Measurements from ENCODE around the gene NHERF2. TPM values are rescaled to one million over a fixed set of nuclear protein-coding genes. Genes with fewer than 3 reads are reported as not detected.

Gene NHERF2
- total RNA-seq, 4 donors from 2014 or later = 10.3 to 97.1 (median 33.1) TPM

DNA sequence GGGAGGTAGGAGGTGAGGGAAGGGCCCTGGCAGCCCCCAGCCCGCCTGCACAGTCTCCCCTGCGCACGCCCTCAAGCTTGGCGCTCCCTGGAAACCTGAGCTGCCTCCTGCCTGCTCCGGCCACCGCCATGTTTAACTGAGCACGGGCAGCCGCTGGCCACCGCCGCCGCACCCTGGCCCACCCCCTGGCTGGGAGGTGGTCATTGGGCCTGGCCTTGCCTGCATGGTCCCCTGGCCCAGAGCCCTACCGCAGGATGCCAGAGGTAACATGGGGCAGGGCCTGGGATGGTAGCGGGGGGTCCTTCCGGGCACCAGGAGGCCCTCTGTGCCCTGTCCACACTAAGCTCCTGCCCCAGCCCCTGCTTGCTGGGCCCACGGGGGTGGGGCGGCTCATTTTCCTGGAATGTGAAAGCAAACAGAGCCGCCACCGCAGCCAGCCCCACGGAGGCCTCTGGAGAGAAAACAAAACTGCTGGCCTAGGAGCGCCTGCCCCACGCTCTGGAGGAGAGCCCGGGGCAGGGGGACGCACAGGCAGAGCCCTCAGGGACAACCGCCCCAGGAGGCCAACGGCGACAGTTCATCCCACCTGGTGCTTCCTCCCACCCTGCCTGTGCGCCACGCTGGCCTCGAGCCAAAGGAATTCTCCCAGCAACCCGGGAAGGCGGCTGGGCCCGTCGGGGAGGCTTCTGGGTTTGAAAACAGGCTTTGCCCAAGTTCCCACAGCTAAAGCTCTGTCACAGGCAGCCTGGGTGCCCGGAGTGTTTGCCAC, 8.9 kb downstream of the NHERF2 start:
- intact Hi-C loops (cut with DNase I; ENCODE audit: low total_unique reads) = no loop called here
- H3K27ac ChIP-seq = peak overlapping the region; percentile 91 to 92
- H3K4me1 ChIP-seq = peaks cover 0 to 32% of the 10 kb centered on the region in 2 donors
- DNase-seq = peak in 1 of 2 donors; percentile 66
- H3K36me3 ChIP-seq = no peaks in the 10 kb centered on the region
- H3K9me3 ChIP-seq = no peaks in the 10 kb centered on the region
- TF ChIP-seq POLR2A (IDR thresholded peaks at IDR 0.05) = no peak
- TF ChIP-seq, protein P1, sequence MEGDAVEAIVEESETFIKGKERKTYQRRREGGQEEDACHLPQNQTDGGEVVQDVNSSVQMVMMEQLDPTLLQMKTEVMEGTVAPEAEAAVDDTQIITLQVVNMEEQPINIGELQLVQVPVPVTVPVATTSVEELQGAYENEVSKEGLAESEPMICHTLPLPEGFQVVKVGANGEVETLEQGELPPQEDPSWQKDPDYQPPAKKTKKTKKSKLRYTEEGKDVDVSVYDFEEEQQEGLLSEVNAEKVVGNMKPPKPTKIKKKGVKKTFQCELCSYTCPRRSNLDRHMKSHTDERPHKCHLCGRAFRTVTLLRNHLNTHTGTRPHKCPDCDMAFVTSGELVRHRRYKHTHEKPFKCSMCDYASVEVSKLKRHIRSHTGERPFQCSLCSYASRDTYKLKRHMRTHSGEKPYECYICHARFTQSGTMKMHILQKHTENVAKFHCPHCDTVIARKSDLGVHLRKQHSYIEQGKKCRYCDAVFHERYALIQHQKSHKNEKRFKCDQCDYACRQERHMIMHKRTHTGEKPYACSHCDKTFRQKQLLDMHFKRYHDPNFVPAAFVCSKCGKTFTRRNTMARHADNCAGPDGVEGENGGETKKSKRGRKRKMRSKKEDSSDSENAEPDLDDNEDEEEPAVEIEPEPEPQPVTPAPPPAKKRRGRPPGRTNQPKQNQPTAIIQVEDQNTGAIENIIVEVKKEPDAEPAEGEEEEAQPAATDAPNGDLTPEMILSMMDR (IDR thresholded peaks at IDR 0.05) = no peak
- H3K4me3 ChIP-seq = peak overlapping the region in 1 of 2 donors; percentile 8
- no peaks in the 10 kb centered on the region for H3K27me3 ChIP-seq

DNA sequence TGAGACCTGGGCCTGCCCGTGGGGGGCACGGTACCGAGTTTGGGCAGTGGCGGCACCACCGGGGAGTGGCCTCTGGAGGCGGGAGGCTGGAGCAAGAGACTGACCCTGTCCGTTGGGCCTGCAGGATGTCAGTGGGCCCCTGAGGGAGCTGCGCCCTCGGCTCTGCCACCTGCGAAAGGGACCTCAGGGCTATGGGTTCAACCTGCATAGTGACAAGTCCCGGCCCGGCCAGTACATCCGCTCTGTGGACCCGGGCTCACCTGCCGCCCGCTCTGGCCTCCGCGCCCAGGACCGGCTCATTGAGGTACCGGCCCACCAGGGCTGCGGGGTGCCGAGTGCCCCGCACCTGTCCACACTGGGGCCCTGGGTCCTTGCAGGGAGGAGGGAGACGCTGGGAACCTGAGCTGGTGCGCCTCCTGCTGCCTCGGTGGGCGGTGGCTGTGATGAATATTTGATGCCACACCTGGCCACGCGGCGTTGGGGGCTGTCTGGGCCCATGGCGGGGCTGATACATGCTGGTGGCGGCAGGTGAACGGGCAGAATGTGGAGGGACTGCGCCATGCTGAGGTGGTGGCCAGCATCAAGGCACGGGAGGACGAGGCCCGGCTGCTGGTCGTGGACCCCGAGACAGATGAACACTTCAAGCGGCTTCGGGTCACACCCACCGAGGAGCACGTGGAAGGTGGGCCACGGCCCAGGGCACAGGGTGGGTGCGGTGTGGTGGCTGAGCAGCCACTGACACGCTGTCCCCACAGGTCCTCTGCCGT, 9.7 kb downstream of the NHERF2 start:
- DNase-seq = no peak
- Histone ChIP-seq H3K9me3 (no peaks in the 10 kb centered on the region), H3K36me3 (no peaks in the 10 kb centered on the region), H3K27ac (peak overlapping the region; percentile 91 to 92), H3K4me3 (peak overlapping the region in 1 of 2 donors; percentile 7), H3K27me3 (no peaks in the 10 kb centered on the region), H3K4me1 (peaks cover 0 to 32% of the 10 kb centered on the region in 2 donors)
- no peak for TF ChIP-seq POLR2A (IDR thresholded peaks at IDR 0.05)
- TF ChIP-seq, protein P1 (IDR thresholded peaks at IDR 0.05) = no peak
- intact Hi-C loops (cut with DNase I; ENCODE audit: low total_unique reads) = no loop called here

DNA sequence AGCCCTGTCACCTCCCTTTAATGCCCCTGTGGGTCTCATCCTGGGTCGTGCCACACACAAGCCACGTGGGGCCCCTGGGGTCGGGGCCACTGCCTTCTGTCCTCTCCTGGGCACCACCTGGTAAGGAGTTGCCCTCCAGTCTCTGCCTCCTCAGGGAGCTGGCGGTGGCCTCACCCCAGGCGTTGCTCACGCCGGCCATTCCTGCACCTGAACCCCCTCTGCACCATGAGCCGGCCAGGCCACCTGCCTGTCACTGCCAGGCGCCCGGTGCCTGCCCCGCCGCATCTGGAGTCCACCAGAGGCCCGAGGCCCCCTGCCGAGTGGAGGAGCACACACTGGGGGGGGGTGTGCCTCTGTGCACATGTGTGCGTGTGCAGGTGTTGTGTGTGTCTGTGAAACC, 10.4 kb downstream of the NHERF2 start:
- Histone ChIP-seq H3K27ac (peak overlapping the region; percentile 91 to 92), H3K27me3 (no peaks in the 10 kb centered on the region), H3K9me3 (no peaks in the 10 kb centered on the region), H3K4me3 (no peak overlapping the region), H3K4me1 (peaks cover 0 to 32% of the 10 kb centered on the region in 2 donors), H3K36me3 (no peaks in the 10 kb centered on the region)
- no peak for TF ChIP-seq POLR2A (IDR thresholded peaks at IDR 0.05)
- TF ChIP-seq, protein P1 (IDR thresholded peaks at IDR 0.05) = no peak
- intact Hi-C loops (cut with DNase I; ENCODE audit: low total_unique reads) = no loop called here
- DNase-seq = no peak

DNA sequence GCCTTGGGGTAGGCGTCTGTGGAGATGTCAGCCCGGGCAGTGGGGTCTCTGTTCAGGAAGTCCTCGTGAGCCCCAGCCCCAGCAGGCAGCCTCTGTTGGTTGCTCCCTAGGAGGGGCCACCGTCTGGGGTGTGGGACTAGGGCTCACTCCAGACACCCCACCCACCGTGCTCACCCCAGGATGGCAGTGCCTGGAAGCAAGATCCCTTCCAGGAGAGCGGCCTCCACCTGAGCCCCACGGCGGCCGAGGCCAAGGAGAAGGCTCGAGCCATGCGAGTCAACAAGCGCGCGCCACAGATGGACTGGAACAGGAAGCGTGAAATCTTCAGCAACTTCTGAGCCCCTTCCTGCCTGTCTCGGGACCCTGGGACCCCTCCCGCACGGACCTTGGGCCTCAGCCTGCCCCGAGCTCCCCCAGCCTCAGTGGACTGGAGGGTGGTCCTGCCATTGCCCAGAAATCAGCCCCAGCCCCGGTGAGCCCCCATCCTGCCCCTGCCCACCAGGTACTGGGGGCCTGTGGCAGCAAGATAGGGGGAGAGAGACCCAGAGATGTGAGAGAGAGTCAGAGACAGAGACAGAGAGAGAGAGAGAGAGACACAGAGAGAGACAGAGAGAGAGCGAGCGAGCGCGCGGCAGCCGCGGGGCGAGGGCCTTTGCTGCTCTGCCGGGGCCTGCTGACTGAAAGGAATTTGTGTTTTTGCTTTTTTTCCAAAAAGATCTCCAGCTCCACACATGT, 11.1 kb downstream of the NHERF2 start:
- TF ChIP-seq POLR2A (IDR thresholded peaks at IDR 0.05) = no peak
- TF ChIP-seq, protein P1 (IDR thresholded peaks at IDR 0.05) = no peak
- peak overlapping the region; percentile 91 to 92 for H3K27ac ChIP-seq
- peaks cover 0 to 32% of the 10 kb centered on the region in 2 donors for H3K4me1 ChIP-seq
- no peaks in the 10 kb centered on the region for H3K27me3 ChIP-seq
- DNase-seq = no peak
- no peaks in the 10 kb centered on the region for H3K36me3 ChIP-seq
- no peaks in the 10 kb centered on the region for H3K9me3 ChIP-seq
- intact Hi-C loops (cut with DNase I; ENCODE audit: low total_unique reads) = no loop called here
- H3K4me3 ChIP-seq = no peak overlapping the region

Measured in uterus (tissue), 4 donors.